ENCODE measurements around the gene C1QL2. TPM values are rescaled to one million over a fixed set of nuclear protein-coding genes. Genes with fewer than 3 reads are reported as not detected.

Gene C1QL2
- polyA plus RNA-seq, 4 donors, result not detected

DNA sequence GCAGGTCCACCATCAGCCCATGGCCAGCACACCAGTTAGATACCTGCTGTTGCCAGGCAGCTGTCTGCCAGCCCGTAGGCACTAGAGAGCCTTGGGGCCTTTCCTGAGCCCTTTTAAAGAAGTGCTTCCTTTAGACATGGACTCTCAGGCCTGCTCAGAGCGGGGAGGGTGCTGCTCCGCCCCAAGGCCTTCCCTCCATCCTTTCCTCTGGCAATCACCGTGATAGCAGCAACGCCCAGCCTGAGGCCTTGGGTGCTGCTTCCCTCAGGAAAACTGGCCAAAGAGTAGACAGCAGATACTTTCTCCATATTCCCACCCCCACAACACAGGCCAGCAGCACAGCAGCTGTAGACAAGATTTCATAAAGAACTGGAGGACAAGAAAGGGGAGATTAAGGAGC lies 22.3 kb upstream of the C1QL2 start:
- DNase-seq (ENCODE audit: low read depth in 4 of 4, low spot score in 2 of 4), result no peak

DNA sequence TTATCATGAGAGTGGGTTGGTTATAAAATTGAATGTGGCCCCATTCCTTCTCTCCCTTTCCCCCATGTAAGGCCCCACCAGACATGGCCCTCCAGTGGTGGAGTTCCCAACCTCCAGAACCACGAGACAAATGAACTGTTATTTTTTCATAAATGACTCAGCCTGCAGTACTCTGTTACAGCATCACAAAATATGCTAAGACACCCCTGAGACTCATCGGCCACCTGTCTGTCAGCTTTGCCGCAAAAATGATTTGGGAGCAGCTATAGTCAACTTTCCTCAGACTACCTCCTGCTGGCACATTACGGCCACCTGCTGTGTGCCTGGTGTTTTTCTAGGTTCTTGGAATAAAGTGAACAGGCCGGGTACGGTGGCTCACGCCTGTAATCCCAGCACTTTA lies 21.4 kb upstream of the C1QL2 start:
- DNase-seq (ENCODE audit: low read depth in 4 of 4, low spot score in 2 of 4), result no peak

DNA sequence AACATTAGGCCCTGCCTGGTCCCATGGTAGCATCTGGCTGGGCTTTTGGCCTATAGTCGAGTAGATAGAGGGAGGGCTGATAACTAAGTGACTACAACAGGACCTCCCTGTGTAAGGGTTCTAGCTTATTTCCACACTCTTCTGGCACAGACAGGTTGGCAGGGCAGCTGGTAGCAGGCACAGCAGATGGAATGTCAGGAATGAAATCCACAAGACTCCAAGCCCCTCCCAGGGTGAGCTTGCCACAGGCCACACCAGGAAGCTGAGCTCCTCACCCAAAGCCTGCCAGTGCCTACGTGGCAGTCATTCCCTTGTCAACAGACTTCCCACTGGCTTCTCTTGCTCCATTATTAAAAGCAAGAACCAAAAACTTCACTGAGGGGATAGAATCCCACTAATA lies 20.7 kb upstream of the C1QL2 start:
- DNase-seq (ENCODE audit: low read depth in 4 of 4, low spot score in 2 of 4), result no peak

DNA sequence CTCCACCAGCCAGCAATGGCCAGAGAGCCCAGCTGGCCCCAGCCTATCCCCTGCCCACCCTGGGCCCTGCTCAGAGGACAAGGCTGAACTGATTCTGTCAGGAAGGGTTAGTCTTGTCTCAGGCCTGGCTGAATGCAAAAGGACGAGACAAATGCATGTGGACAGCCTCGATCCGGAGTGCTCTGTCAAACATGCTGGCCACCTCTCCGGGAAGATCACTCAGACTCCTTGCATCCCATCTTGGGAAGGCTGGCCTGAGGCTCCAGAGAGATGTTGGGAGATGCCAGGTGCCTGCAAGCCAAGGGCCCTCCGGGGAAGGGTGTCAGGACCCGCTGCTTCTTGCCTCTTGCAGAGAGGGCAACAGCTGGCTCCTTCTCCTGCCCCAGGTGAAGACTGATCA lies 20.2 kb upstream of the C1QL2 start:
- DNase-seq (ENCODE audit: low read depth in 4 of 4, low spot score in 2 of 4), result no peak

DNA sequence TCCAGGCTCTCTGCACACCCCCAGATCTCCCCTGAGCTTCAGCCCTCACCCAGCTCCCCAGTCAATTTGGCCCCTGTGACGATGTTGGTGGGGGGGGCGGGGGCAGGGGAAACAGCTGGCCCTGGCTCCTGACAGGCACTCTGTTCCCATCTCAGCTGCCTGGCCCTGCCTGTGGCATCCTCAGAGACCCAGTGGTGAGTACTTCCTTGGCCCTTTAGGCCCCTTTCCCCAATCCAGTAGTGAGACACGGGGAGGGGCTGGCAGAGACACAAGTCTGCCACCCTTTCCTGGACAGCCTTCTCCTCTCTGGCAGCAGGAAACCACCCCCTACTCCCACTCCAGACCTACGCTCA lies 19.3 kb upstream of the C1QL2 start:
- no peak for DNase-seq (ENCODE audit: low read depth in 4 of 4, low spot score in 2 of 4)

DNA sequence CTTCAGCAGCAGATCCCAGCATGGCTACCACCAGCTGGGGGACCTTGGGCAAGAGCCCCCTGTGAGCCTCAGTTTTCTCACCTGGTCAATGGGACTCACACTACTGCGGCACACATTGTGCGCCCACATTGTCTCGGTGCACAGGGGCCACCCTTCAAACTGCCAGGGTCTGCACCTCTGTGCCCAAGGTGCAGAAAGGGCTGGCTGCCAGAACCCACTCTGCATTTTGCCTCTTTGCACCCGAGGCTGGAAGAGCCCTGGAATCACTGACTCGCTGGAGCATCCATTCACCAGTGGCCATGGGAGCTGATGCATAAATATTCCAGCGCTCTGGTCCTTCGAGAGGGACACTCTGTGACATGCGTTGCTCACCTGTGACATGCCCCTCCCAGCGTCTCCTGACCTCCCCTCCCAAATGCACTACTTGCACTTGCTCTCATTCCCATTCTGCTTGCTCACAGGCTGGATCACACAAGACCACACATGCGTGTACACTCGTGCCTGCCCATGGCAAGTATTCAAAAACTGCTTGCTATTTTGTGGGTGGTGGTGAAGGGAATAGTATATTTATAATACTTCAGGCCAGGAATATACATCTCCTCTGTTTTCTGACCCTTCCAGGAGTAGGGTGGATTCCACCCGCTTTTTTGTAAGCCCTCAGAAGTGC lies 18.8 kb upstream of the C1QL2 start:
- DNase-seq (ENCODE audit: low read depth in 4 of 4, low spot score in 2 of 4), result no peak

DNA sequence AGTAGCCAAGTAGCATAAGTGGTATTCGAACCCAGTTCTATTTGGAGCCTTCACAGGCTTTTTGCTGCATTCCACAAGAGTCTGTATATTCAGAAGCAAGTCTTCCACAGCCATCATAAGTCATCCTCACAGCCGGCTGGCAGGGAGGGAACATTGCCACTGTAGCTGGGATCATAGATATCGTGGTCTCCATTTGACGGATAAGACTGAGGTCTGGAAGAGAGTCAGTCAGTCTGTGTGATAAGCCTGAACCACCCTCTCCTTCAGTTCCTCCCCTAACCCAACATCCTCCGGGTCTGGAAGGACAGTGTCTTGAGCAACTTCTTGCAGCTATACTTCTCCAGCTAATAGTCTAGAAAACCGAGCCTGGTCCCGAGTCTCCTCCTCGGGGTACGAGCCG lies 17.0 kb upstream of the C1QL2 start:
- DNase-seq (ENCODE audit: low read depth in 4 of 4, low spot score in 2 of 4), result no peak

DNA sequence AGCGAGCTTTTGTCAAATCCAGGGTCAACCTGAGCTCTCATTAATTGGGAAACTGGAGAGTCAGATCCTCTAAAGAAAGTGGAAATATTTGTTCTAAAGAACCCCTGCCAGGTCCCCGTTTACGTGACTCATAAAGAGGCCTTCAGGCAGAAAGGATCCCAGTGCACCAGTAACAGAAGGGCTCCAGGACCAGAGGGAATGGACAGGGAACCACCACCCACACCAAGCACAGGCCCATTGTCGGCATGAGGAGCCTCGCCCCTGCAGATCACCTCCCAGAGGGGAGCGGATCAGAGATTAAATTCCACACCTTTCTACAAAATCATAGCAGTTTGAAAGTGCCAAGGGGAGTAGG lies 16.4 kb upstream of the C1QL2 start:
- DNase-seq (ENCODE audit: low read depth in 4 of 4, low spot score in 2 of 4), result no peak

DNA sequence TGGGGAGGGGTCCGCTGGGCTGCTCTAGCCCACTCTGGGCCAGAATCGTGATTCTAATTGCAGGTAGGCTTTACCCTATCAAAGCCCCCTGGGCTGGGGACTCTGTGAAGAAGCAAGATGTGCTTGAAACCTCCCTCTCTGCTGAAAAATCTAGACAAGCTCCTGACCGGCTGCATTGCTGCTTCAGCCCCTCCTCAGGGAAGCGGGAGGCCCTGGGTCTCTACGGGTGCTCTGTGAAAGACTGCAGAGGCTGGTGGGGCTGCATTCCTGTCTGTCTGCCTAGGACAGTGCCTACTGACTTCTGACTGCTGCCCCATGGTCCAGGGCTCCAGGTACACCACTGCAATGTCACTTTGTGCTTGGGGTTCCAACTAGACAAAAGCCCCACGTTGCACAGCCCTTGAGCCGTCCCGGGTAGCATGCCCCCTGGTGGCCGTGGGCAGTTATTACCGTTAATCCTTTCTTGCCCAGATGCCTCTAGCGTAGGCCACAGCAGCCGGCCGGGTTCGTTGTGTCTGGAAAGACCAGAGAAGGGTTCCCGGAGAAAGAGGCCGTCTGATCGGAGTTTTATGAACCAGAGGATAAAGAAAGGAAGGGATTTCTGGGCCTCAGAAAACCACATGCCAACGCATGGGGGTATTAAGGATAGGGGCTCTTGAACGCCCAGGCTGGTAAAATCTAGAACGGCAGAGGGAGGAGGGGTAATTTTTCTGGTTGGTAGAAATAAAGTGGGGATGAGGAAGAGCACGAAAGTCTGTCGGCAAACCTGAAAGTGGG lies 15.9 kb upstream of the C1QL2 start:
- DNase-seq (ENCODE audit: low read depth in 4 of 4, low spot score in 2 of 4), result no peak

DNA sequence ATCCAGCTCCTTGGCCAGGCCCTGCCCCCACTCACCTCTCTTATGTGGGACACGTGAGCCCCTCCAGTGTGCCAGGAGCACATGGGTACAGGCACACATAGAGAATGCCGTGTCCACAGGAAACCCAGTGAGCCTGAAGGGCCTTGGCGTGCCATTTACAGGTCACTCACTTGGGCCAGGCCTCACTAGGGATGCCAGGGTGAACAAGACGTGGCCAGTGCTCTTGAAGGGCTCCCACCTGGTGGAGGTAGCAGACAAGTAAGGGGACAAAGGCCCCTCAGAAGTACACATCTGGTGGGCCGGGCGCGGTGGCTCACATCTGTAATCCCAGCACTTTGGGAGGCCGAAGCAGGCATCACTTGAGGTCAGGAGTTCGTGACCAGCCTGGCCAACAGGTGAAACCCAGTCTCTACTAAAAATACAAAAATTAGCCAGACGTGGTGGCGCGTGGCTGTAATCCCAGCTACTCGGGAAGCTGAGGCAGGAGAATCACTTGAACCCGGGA lies 15.1 kb upstream of the C1QL2 start:
- no peak for DNase-seq (ENCODE audit: low read depth in 4 of 4, low spot score in 2 of 4)

DNA sequence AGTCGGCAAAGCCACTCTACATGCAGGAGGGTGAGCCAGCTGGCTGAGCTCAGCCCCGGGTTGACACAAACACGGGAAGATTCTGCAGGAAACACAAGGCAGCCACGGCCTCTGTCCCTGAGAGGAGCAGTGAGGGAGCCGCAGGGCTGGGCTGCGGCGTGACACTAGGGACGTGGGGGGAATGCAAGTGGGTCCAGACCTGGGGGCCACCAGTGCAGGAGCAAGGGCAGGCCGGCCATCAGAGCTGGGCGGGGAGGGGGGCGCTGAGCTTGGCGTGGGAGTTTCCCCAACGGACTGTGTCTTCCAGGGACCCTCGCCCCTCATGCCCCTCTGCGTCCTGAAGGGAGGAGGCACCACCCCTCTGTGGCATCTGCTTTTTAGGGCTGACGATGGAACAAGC lies 12.0 kb upstream of the C1QL2 start:
- no peak for DNase-seq (ENCODE audit: low read depth in 4 of 4, low spot score in 2 of 4)

DNA sequence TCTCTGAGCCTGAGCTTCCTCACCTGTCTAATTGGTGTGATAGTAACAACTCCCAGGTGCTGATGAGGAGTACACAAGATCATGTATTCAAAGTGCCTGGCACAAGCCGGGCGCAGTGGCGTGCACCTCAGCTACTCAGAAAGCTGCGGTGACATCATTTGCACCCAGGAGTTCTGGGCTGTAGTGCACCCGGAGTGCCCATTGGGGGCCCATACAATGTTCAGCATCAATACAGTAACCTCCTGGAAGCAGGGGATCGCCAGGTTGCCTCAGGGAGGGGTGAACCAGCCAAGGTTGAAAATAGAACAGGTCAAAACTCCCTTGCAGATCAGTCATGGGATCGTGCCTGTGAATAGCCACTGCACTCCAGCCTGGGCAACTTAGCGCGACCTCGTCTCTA lies 11.2 kb upstream of the C1QL2 start:
- DNase-seq (ENCODE audit: low read depth in 4 of 4, low spot score in 2 of 4), result no peak

DNA sequence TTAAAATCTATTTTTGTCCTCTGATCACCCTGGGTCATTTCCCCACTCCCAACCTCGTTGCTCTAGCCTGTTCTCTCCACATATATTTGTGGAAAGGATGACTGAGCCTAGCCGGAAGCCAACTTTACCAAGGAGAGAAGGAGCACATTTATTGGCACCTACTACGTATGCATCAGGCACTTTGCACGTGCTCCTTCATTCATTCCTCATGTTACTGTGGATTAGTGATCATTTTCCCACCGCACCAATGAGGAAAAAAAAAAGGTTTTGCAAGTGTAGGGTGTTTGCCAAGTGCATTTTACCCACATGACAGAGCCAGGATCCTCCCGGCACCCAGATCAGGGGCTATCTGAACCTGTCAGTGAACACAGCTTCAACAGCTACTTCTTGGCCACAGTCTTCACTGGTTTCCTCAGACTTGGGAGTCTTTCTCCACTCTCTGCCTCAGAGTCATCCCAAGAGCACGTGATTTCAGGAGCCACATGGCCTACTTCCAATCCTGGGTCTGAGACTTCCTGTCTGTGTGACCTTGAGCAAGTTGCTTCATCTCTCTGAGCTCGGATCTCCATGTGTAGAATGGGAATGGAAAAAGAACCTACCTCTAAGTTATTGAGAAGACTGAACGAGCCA lies 1.9 kb upstream of the C1QL2 start:
- DNase-seq (ENCODE audit: low read depth in 4 of 4, low spot score in 2 of 4), result no peak

DNA sequence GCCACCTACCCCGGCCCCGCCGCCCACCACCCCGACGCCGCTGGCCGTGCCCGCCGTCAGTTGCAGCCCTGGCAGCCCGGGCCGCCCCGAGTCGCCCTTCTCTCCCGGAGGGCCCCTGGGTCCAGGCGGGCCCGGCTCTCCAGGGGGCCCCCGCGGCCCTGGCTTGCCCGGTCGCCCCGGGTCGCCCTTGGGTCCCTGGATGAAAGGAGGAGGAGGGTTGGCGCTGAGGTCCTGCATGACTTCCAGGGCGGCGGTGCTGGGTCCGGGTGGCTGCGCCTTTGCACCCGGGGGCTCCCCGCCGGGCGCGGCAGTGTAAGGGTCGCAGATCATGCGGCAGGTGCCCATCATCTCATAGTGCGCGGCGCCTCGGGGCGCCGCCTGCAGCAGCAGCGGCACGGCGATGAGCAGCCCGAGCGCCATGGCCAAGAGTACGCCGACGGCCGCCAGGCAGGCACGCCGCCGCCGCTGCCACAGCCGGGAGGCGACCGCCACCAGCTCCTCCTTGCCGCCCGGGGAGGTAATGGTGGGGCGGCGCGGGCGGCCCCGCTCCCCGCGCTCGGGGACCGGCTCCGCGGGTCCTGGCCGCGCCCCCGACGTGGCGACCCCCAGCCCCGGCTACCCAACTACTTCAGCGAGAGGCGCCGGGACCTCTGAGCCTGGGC lies 570 bp downstream of the C1QL2 start:
- DNase-seq (ENCODE audit: low read depth in 4 of 4, low spot score in 2 of 4), result no peak

DNA sequence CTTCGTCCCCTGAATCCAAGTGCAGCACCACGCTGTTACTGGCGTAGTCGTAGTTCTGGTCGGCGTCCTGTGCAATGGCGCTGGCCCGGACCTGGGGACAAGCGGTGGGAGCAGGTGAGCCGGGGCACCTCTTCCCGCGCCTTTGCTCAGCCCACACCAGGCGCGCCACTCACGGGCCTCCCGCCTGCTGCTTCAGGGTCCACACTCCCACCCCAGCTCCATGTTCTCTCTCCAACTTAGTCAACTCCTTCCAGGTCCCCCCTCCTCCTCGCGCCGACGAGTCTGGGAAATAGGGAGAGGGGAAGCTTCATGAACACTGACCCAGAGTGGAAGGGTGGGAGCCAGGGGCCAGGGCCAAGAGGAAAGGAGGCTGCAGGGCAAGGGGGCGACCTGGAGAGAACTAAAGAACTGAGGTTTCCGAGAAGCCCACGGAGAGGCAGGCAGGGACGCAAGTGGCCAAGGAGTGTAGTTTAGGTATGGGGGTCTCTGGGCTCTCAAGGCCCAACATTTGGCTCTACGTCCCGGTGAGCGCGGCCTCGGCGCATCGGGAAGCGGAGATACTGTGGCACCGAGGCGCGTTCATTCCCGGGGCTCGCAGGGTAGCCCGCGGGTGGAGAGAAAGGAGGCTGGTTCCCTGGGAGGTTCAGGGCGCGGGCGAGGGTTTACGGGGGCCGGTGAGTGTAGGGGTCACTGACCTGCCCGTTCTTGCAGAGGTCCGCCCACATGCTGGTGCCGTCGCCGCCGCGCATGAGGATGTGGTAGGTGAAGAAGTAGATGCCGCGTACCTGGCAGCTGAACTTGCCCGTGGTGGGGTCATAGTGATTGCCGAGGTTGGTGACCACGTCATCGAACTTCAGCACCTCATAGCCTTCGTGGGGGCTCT lies 1.4 kb downstream of the C1QL2 start:
- no peak for DNase-seq (ENCODE audit: low read depth in 4 of 4, low spot score in 2 of 4)

DNA sequence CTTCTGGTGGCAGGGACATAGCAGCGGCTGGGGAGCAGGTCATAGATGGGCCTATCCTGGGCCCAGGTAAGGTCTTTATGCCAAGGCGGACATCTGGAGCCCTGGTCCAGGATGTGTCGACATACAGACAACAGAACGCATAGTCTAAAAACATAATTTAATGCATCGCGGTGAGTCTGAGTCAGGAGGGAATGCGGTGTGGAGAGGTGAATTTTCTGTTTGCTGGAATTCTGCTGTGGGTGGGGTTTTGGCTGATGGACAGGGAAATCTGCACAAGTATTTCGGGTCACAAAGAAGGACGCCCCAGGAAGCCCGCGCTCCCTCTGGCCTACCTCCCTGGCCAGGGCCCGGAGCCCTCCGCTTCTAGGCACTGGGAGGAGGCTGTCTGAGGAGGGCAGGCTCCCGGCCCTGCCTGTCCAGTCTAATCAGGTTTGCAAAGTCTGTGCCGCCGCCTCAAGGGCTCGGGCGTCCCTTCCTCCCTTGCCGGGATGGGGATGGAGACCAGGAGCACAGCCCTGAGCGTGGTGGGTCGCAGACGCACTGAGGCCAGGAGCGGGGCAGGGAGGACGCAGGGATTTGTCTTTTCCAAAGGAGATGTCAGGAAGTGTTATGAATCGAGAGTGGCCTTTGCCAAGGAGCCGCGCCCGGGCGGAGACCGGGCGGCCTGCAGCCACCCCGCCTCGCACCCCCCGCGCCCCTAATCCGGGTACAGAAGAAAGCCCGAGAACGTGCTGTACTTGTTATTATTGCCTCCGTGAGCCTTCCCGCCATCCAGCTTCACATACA lies 2.3 kb downstream of the C1QL2 start:
- DNase-seq (ENCODE audit: low read depth in 4 of 4, low spot score in 2 of 4), result no peak

DNA sequence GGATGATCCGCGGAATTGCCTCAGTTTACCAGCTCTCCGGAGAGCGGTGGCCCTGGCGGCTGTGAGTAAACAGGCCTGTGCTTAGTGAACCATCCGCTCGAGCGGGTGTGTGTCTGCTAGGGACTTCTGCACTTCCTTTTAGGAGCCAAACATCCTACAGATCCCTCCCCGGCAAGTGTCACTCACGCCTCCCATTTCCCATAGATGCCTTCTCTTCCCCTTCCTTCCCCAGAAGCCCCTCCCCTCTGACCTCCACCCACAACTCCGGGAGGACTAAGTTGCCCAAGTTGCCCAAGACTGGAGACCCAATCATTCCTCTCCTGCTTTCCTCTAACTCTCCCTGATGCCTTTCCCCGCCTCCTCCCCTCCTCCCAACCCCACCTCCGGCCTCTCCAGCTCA lies 2.9 kb downstream of the C1QL2 start:
- no peak for DNase-seq (ENCODE audit: low read depth in 4 of 4, low spot score in 2 of 4)

DNA sequence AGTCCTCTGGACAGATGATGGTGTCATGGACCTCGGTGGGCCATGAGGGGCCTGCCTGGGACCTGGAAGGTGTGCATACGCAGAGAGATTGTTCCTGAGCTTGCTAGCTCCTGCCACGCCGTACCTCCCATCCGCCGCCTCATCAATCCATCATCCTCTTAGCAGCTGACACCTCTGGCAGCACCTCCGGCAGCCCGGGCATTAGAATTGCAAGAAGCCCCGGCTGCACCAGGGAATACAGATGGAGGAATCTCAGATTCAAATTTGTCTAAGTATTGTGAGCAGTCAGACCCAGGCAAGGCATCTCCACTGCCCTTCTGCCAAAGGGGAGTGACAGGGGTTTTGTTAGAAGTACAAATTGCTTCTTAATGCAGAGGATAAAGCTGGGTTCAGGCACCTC lies 4.5 kb downstream of the C1QL2 start:
- DNase-seq (ENCODE audit: low read depth in 4 of 4, low spot score in 2 of 4), result no peak

DNA sequence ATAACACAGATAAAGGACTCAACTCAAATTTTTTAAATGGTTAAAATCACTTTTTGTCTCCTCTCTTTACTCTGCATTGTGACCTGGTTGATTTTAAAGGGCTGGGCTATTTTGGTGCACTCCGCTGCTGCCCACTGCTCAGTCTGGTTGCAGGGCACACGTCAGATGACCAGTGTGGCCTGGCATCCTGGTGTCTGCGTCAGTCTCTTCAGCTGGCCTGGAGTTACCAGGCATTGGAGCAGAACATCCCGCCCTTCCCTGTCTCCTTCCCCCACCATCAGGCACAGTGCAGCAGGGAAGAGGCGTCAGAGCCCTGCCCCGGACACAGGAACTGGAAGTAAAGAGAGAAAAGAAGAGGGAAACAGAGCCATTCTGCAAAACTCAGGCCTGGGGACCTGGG lies 8.9 kb downstream of the C1QL2 start:
- no peak for DNase-seq (ENCODE audit: low read depth in 4 of 4, low spot score in 2 of 4)
